ENCODE results near the gene EPB41.

Gene EPB41

DNA sequence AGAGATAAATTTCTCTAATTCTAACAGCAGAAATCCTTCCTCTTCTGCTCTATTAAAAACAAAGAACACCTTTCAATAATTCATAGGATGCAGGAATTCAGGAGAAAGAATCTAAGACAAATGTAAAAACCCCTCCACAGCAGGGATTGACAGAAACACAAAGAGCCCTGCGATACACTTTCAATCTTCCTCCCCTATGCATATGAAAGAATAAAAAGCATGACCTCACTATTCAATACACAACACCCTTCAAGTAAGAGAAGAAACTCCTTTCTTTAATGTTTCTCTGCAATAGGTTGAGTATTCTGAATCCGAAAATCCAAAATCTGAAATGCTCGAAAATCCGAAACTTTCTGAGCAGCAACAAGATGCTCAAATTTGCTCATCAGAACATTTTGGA, 250.2 kb downstream of the EPB41 start:
- no peak overlapping the region for H3K4me3 ChIP-seq (ENCODE audit: low read depth in 1 of 2, low read length in 1 of 2)
- no peaks in the 10 kb centered on the region for H3K9me3 ChIP-seq
- no peaks in the 10 kb centered on the region for H3K27me3 ChIP-seq
- peaks cover 50% of the 10 kb centered on the region for H3K36me3 ChIP-seq
- TF ChIP-seq, protein P1, sequence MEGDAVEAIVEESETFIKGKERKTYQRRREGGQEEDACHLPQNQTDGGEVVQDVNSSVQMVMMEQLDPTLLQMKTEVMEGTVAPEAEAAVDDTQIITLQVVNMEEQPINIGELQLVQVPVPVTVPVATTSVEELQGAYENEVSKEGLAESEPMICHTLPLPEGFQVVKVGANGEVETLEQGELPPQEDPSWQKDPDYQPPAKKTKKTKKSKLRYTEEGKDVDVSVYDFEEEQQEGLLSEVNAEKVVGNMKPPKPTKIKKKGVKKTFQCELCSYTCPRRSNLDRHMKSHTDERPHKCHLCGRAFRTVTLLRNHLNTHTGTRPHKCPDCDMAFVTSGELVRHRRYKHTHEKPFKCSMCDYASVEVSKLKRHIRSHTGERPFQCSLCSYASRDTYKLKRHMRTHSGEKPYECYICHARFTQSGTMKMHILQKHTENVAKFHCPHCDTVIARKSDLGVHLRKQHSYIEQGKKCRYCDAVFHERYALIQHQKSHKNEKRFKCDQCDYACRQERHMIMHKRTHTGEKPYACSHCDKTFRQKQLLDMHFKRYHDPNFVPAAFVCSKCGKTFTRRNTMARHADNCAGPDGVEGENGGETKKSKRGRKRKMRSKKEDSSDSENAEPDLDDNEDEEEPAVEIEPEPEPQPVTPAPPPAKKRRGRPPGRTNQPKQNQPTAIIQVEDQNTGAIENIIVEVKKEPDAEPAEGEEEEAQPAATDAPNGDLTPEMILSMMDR (IDR thresholded peaks at IDR 0.05) = no peak
- no peak overlapping the region for H3K27ac ChIP-seq
- peaks cover 6 to 11% of the 10 kb centered on the region in 2 experiments for H3K4me1 ChIP-seq (ENCODE audit: control insufficient read depth in 1 of 2, insufficient read depth in 1 of 2, low read depth in 1 of 2, low read length in 1 of 2)

DNA sequence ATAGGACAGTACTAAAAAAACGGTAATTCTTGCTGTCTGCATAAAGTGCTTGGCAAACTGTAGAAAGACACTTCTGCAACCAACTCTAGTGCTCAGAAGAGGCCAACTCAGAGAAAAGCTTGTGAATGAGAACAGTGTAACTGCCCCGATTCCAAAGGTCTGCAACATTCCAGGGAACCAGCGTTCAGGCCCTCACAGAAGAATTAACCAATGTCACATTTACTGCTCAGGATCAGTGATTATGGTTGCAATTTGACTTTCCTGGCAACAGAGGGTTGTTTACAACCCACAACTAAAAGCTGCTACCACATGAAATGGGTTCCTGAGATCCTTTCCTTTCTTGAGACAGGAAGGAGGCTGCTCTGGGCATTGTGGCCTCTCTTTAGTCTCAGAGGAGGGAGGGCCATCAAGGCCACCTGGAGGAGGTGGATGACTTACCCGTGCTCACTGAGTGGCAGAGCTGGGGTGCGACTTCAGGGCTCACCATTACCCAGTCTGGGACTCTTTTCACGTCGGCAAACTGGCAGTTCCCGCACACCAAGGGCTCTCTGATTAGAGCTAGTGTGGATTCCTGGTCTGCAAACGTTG, 252.0 kb downstream of the EPB41 start:
- Histone ChIP-seq H3K36me3 (peaks cover 41% of the 10 kb centered on the region), H3K9me3 (no peaks in the 10 kb centered on the region), H3K4me1 (ENCODE audit: control insufficient read depth in 1 of 2, insufficient read depth in 1 of 2, low read depth in 1 of 2, low read length in 1 of 2) (peaks cover 4 to 6% of the 10 kb centered on the region in 2 experiments), H3K27ac (peak overlapping the region; percentile 4), H3K27me3 (no peaks in the 10 kb centered on the region), H3K4me3 (ENCODE audit: low read depth in 1 of 2, low read length in 1 of 2) (no peak overlapping the region)
- TF ChIP-seq, protein P1 (IDR thresholded peaks at IDR 0.05) = no peak

DNA sequence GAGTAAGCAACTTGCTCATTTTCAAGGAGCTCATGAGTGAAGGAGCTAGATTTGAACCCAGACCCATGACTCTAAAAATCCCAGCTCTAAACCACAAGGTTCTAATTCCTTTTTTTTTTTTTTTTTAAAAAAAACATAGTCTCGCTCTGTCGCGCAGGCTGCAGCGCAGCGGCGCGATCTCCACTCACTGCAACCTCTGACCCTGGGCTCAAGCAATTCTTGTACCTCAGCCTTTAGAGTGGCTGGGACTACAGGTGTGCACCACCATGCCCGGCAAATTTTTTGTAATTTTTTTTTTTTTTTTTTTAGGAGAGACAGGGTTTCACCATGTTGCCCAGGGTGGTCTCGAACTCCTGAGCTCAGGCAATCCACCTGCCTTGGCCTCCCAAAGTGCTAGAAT, 253.5 kb downstream of the EPB41 start:
- Histone ChIP-seq H3K36me3 (peaks cover 39% of the 10 kb centered on the region), H3K27me3 (no peaks in the 10 kb centered on the region), H3K4me3 (ENCODE audit: low read depth in 1 of 2, low read length in 1 of 2) (no peak overlapping the region), H3K4me1 (ENCODE audit: control insufficient read depth in 1 of 2, insufficient read depth in 1 of 2, low read depth in 1 of 2, low read length in 1 of 2) (no peaks in the 10 kb centered on the region), H3K9me3 (no peaks in the 10 kb centered on the region), H3K27ac (no peak overlapping the region)
- TF ChIP-seq, protein P1 (IDR thresholded peaks at IDR 0.05) = no peak

Data from neutrophil (primary cell).